Spinal cord (tissue), 10 donors: ENCODE results near the gene GASK1A. TPM values are rescaled to one million over a fixed set of nuclear protein-coding genes. Genes with fewer than 3 reads are reported as not detected.
"Not testable (repeated sequence)": the region's sequence is repeated elsewhere in the genome, so short reads cannot be mapped to it uniquely, and the experiment has no call there.

Source experiments
- DNase-seq, 6 donors: peaks; one replicate each; pipeline versions ENCODE4 v3.0.0 to v3.0.0-alpha.2; 2013 to 2015; ENCODE audit warnings: low spot score in 6 of 6, low read depth in 4 of 6
- H3K27ac ChIP-seq: one replicate; pipeline ENCODE4 v1.5.1; 2013; ENCODE audit warnings: low read depth, low read length, control low read depth
- H3K27me3 ChIP-seq: one replicate; pipeline ENCODE4 v1.6.1; 2013; ENCODE audit warnings: low read length; ENCODE audit not compliant: control insufficient read depth, insufficient read depth
- H3K36me3 ChIP-seq: one replicate; pipeline ENCODE4 v1.6.1; 2013; ENCODE audit warnings: low read length; ENCODE audit not compliant: control insufficient read depth, insufficient read depth
- H3K4me1 ChIP-seq: one replicate; pipeline ENCODE4 v1.6.1; 2013; ENCODE audit warnings: low read length; ENCODE audit not compliant: control insufficient read depth, insufficient read depth
- H3K4me3 ChIP-seq: one replicate; pipeline ENCODE4 v1.5.1; 2013; ENCODE audit warnings: low read depth, low read length, control low read depth
- H3K9me3 ChIP-seq: one replicate; pipeline ENCODE4 v1.6.1; 2013; ENCODE audit warnings: low read length; ENCODE audit not compliant: control insufficient read depth, insufficient read depth
- WGBS: methylation state at CpG from one replicate; pipeline ENCODE4 v1.1.5; 2013; ENCODE audit warnings: missing lambda C conversion rate; ENCODE audit not compliant: insufficient coverage; 5-methylcytosine and 5-hydroxymethylcytosine counted together
- polyA plus RNA-seq, 2 donors: library from polyadenylated mRNA; unstranded; fragments of 120-200 nt; gene quantifications; one replicate each; pipeline ENCODE4 v1.2.1, GENCODE V29; 2013; ENCODE audit not compliant: insufficient read length in 2 of 2
- total RNA-seq, 2 donors: library from RNA; depleted of rRNA in 1 of 2; stranded (reverse); fragments of 120-200 nt in 1 of 2; fragments of >200 nt in 1 of 2; gene quantifications; one replicate each; pipeline versions ENCODE4 v1.2.3 to v1.2.4, GENCODE V29; 2013 to 2014
- donor health status: healthy.

GASK1A gene
- total and polyA plus RNA-seq, 4 donors: 5.2 to 40.1 (median 16.3) TPM

GRCh38 chr3:43045079-43045478, 66.0 kb downstream of the GASK1A start:
- H3K4me3 ChIP-seq, DNase-seq, H3K27me3 ChIP-seq, H3K4me1 ChIP-seq, H3K36me3 ChIP-seq, H3K27ac ChIP-seq: not testable (repeated sequence)
- peaks cover 17% of the 10 kb centered on the region for H3K9me3 ChIP-seq

- Histone ChIP-seq H3K36me3 (no peaks in the 10 kb centered on the region), H3K4me3 (no peak overlapping the region), H3K27me3 (no peaks in the 10 kb centered on the region), H3K4me1 (no peaks in the 10 kb centered on the region), H3K9me3 (peaks cover 17% of the 10 kb centered on the region), H3K27ac (no peak overlapping the region)
- no peak for DNase-seq
- WGBS: 56% methylated on average over 1 of the region's 1 CpG
Observed at GRCh38 chr3:43046583-43046982, 67.5 kb downstream of the GASK1A start.

GRCh38 chr3:43048470-43048869, 69.4 kb downstream of the GASK1A start:
- H3K9me3 ChIP-seq: peaks cover 17% of the 10 kb centered on the region

GRCh38 chr3:43053291-43053690, 74.2 kb downstream of the GASK1A start:
- H3K9me3 ChIP-seq: peaks cover 7% of the 10 kb centered on the region
- H3K4me1 ChIP-seq: no peaks in the 10 kb centered on the region
- no peak overlapping the region for H3K4me3 ChIP-seq
- no peak overlapping the region for H3K27ac ChIP-seq
- no peak for DNase-seq
- H3K36me3 ChIP-seq: peaks cover 6% of the 10 kb centered on the region
- 100% methylated on average over 12 of the region's 12 CpGs for WGBS
- H3K27me3 ChIP-seq: no peaks in the 10 kb centered on the region

More at GRCh38 chr3:43048470-43048869, 69.4 kb downstream of the GASK1A start:
- no peak overlapping the region for H3K27ac ChIP-seq
- DNase-seq: no peak
- H3K36me3 ChIP-seq: peaks cover 4% of the 10 kb centered on the region
- H3K27me3 ChIP-seq: no peaks in the 10 kb centered on the region
- no peaks in the 10 kb centered on the region for H3K4me1 ChIP-seq
- H3K4me3 ChIP-seq: no peak overlapping the region

GRCh38 chr3:43054754-43055153, 75.6 kb downstream of the GASK1A start:
- WGBS: 100% methylated on average over 4 of the region's 5 CpGs
- Histone ChIP-seq H3K27ac (no peak overlapping the region), H3K36me3 (peaks cover 6% of the 10 kb centered on the region), H3K4me3 (no peak overlapping the region), H3K9me3 (no peaks in the 10 kb centered on the region), H3K4me1 (no peaks in the 10 kb centered on the region), H3K27me3 (no peaks in the 10 kb centered on the region)
- no peak for DNase-seq

- H3K27me3 ChIP-seq: no peaks in the 10 kb centered on the region
- H3K4me3 ChIP-seq: no peak overlapping the region
- DNase-seq: no peak
- H3K9me3 ChIP-seq: no peaks in the 10 kb centered on the region
- H3K27ac ChIP-seq: no peak overlapping the region
- peaks cover 6% of the 10 kb centered on the region for H3K36me3 ChIP-seq
- H3K4me1 ChIP-seq: no peaks in the 10 kb centered on the region
- 97% methylated on average over 6 of the region's 7 CpGs for WGBS
Observed at GRCh38 chr3:43055393-43055792, 76.3 kb downstream of the GASK1A start.

GRCh38 chr3:43055806-43056770, 77.0 kb downstream of the GASK1A start:
- no peaks in the 10 kb centered on the region for H3K9me3 ChIP-seq
- peaks cover 6% of the 10 kb centered on the region for H3K36me3 ChIP-seq
- H3K4me1 ChIP-seq: no peaks in the 10 kb centered on the region
- H3K27ac ChIP-seq: no peak overlapping the region
- H3K4me3 ChIP-seq: no peak overlapping the region
- WGBS: 87% methylated on average over 8 of the region's 15 CpGs
- H3K27me3 ChIP-seq: no peaks in the 10 kb centered on the region
- DNase-seq: no peak

GRCh38 chr3:43059456-43059855, 80.3 kb downstream of the GASK1A start:
- Histone ChIP-seq H3K27ac (no peak overlapping the region), H3K4me3 (no peak overlapping the region), H3K9me3 (no peaks in the 10 kb centered on the region), H3K4me1 (no peaks in the 10 kb centered on the region), H3K27me3 (no peaks in the 10 kb centered on the region), H3K36me3 (peaks cover 8% of the 10 kb centered on the region)
- WGBS: no CpG with 5 or more reads among the region's 1 CpG
- DNase-seq: no peak

- peaks cover 6% of the 10 kb centered on the region for H3K36me3 ChIP-seq
- no peaks in the 10 kb centered on the region for H3K27me3 ChIP-seq
- H3K4me1 ChIP-seq: no peaks in the 10 kb centered on the region
- 89% methylated on average over 5 of the region's 8 CpGs for WGBS
- H3K27ac ChIP-seq: no peak overlapping the region
- H3K4me3 ChIP-seq: no peak overlapping the region
- H3K9me3 ChIP-seq: no peaks in the 10 kb centered on the region
- no peak for DNase-seq
Observed at GRCh38 chr3:43061101-43061895, 82.2 kb downstream of the GASK1A start.
